Myocyte (in vitro differentiated cells): Measurements from ENCODE around the gene SNRNP25. TPM values are rescaled to one million over a fixed set of nuclear protein-coding genes. Genes with fewer than 3 reads are reported as not detected.

ENCODE experiments used
- DNase-seq: peaks from one replicate; pipeline ENCODE4 v3.0.0-alpha.2; 2012; ENCODE audit warnings: low read depth
- microRNA-seq: library from miRNA; unstranded; fragments of <30 nt; microRNA quantifications from one replicate; pipeline ENCODE4, GENCODE V29; 2016
- total RNA-seq: library from RNA; depleted of rRNA; stranded (reverse); fragments of >200 nt; gene quantifications from 2 replicates; pipeline ENCODE4 v1.2.3, GENCODE V29; 2014

SNRNP25 gene
- total RNA-seq, 1 donor from 2014 or later = 16.9 TPM

DNA sequence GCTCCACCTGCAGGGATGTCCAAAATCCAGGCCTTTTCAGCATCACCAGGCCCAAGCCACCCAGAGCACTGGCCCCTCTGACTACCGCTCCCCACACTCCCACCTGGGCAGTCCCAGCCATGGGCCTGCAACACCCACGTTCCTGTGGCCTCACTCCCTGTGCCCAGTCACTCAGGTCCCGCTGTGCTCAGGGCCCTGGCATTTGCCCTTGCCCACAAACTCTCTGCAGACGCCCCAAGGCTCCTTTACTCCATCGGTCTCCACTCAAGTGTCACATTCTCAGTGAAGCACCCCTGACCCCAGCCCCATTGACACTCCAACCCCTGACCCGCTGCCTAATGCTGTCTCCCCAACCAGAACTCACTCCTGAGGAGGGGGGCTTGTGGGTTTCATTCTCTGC, 48.0 kb downstream of the SNRNP25 start:
- DNase-seq = no peak

DNA sequence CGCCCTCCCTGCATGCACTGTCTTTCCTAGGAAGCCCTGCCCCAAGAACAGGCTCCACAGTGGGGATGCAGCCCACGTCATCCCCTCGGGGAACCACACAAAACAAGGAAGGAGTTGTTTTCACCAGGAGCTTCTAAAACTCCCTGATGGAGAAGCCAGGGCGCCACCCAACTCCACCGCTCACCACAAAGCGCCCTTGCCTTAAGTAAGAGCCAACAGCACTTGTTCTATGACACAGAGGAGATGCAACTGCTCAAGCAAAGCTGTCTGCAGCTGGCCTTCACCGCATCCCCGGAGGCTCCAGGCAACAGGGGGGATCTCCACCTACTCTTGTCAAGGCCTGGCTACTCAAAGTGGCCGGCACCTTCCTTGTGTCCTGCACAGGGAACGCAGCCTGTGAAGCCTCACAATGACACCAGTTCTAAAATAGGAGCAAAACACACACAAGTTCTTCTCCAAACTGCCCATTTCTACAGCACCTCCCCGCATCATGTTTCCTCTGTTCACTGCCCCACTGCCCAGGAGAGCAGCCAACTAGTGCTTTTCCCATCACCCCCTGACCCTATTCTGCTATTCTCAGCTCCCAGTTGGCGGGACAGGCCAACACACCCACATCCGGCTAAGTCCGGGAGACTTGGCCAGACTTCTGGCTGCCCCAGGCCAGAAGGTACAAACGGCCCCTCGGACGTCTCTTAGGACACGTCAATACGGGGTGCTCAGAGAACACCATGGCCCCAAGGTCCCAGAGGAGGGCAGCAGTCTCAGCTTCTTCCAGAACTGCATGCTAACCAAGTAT, 48.6 kb downstream of the SNRNP25 start:
- no peak for DNase-seq

DNA sequence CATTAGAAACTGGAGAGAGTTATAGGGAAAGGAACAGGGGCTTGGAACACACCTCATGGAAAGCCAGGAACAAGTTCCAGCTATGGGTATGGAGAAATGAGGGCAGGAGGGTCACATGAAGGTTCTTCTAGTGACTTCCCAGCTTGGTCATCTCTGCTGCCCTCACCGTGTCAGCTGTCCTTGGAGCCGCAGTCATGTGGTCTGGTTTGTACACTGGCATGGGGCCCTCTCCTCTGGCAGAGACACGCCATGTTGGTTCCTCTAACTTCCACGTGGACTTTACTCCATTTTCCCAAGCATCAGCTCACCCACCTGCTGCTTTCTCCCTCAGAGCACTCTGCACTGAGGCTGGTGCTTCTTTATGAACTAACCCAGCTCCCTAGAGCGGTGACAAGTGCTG, 50.7 kb downstream of the SNRNP25 start:
- no peak for DNase-seq

DNA sequence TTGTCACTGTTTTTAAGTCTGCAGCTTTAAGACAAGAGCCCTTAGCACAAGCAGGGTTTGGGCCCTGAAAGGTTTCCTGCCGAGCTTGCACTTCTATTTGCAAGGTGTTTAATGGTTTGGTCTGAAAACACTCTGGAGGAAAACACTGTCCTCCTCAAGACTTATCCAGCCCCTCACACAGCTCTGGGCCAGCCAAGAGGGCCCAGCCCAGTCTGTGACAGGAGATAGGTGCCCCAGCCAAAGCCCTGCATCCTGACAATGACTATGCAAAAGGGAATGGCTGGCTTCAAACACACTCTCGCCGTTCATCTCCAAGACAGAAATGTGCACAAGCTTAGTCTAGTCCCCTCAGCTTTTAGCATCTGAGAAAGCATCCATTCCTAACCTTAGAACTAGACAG, 51.3 kb downstream of the SNRNP25 start:
- DNase-seq = no peak

DNA sequence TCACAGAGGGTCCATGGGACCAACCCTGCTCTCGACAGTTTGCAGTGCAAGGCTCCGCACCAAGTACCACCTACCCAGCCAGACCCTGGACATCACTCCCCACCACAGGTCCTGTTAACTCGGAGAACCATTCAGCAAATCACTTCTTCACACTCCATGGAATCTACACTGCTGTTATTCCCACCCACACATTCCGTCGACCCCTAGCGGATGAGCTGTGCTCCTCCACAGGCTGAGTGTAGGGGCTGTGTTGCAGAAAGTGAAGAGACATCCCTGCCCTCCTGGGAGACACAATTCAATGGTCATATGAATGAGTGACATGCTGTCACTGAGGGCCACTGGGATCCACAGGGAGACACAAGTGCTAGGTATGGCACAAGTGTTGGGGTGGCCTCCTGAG, 51.9 kb downstream of the SNRNP25 start:
- DNase-seq = no peak

DNA sequence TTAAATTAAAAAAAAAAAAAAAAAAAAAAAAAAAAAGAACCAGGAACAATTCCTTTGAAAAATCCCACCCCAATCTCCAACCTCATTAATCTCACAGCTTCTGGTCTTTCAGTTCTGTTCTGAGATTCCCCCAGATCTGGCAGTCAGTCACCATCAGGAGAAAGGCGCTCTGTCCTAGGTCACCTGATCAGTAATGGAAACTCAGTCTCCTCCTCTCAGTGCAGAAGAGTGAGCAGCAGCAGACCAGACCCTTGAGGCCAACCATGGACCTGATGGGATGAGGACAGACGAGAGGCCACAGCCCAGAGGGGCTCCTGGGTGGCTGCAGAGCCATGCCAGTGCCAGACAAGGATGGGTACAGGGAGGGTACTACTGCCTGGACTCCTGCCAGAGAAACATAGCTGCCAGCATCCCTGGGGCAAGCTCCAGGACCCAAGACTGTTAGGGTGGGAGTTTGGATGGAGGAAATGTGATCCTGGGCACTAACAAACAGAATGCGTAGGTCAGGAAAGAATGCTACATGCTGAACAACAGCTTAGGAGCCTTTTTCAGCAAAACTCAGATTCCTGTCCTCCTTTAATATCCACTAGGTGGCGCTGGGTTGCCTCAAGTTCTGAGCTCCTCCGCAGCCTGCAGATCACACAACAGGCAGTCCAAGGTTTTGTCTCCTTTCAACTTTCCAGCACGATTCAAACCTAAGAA, 53.1 kb downstream of the SNRNP25 start:
- DNase-seq = peak; percentile 77

Small RNA genes within 50 kb of the gene (microRNA-seq; reads per million reads assigned to microRNA genes)
- gene MIR6859-4 = not detected

Other genes with a start within 250 kb of the SNRNP25 start
- 3.3 and 3.8 TPM in 2 replicates for gene POLR3K, start 220 bp upstream of the SNRNP25 start, total RNA-seq
- gene RHBDF1, start 18.8 kb downstream of the SNRNP25 start, total RNA-seq = 92.1 and 103 TPM in 2 replicates
- gene MPG, start 24.4 kb downstream of the SNRNP25 start, total RNA-seq = 162 and 168 TPM in 2 replicates
- 10.4 and 11.2 TPM in 2 replicates for gene NPRL3, start 84.8 kb downstream of the SNRNP25 start, total RNA-seq
- gene HBZ, start 98.8 kb downstream of the SNRNP25 start, total RNA-seq = not detected in 2 replicates
- gene HBM, start 112.2 kb downstream of the SNRNP25 start, total RNA-seq = not detected in 2 replicates
- gene HBA2, start 119.0 kb downstream of the SNRNP25 start, total RNA-seq = not detected in 2 replicates
- 0.83 TPM in 1 of 2 replicates, not detected in the other for gene HBA1, start 122.9 kb downstream of the SNRNP25 start, total RNA-seq
- not detected in 2 replicates for gene HBQ1, start 126.6 kb downstream of the SNRNP25 start, total RNA-seq
- 105 and 106 TPM in 2 replicates for gene LUC7L, start 175.6 kb downstream of the SNRNP25 start, total RNA-seq
- 162 and 222 TPM in 2 replicates for gene FAM234A, start 181.0 kb downstream of the SNRNP25 start, total RNA-seq
- 2.3 and 4.0 TPM in 2 replicates for gene RGS11, start 222.1 kb downstream of the SNRNP25 start, total RNA-seq
- gene ARHGDIG, start 226.8 kb downstream of the SNRNP25 start, total RNA-seq = 0.48 TPM in 1 of 2 replicates, not detected in the other
- gene PDIA2, start 229.3 kb downstream of the SNRNP25 start, total RNA-seq = 0.31 and 0.78 TPM in 2 replicates